Effector memory CD8-positive, alpha-beta T cell (primary cell): ENCODE measurements around the gene NELL1.

Experiments used
- ATAC-seq: fragments of 150-1000 bp; cut with Tn5 transposase; replicated peaks from 2 replicates; pipeline ENCODE4 v1.10.0; 2021; ENCODE audit warnings: mild to moderate bottlenecking, moderate library complexity
- DNase-seq, 3 experiments: peaks; one replicate each; pipeline ENCODE4 v3.0.0; 2021
- H3K27ac Mint-ChIP-seq, 2 donors: one replicate each; pipeline ENCODE4 v1.8.0; 2022; ENCODE audit warnings: mild to moderate bottlenecking in 2 of 2, mixed read lengths in 2 of 2, moderate library complexity in 2 of 2
- H3K27me3 Mint-ChIP-seq, 2 donors: one replicate each; pipeline ENCODE4 v1.8.0; 2022; ENCODE audit warnings: mixed read lengths in 2 of 2
- H3K36me3 Mint-ChIP-seq: one replicate; pipeline ENCODE4 v1.8.0; 2022; ENCODE audit warnings: mild to moderate bottlenecking, moderate library complexity, mixed read lengths; ENCODE audit not compliant: insufficient read depth
- H3K4me1 Mint-ChIP-seq, 2 donors: one replicate each; pipeline ENCODE4 v1.8.0; 2022; ENCODE audit warnings: low read depth in 2 of 2, mixed read lengths in 2 of 2
- H3K4me3 Mint-ChIP-seq, 2 donors: one replicate each; pipeline ENCODE4 v1.8.0; 2022; ENCODE audit warnings: mild to moderate bottlenecking in 2 of 2, mixed read lengths in 2 of 2, moderate library complexity in 2 of 2
- H3K9me3 Mint-ChIP-seq, 2 donors: one replicate each; pipeline ENCODE4 v1.8.0; 2022; ENCODE audit warnings: mixed read lengths in 2 of 2

The NELL1 gene

GRCh38 chr11:21492931-21493330 lies 823.5 kb downstream of the NELL1 start:
- no peaks in the 10 kb centered on the region for H3K27me3 Mint-ChIP-seq
- H3K27ac Mint-ChIP-seq, result no peak overlapping the region
- H3K36me3 Mint-ChIP-seq, result no peaks in the 10 kb centered on the region
- no peaks in the 10 kb centered on the region for H3K4me1 Mint-ChIP-seq
- DNase-seq (no peak), ATAC-seq (no peak)
- no peak overlapping the region for H3K4me3 Mint-ChIP-seq
- peaks cover 8 to 15% of the 10 kb centered on the region in 2 donors for H3K9me3 Mint-ChIP-seq

GRCh38 chr11:21494946-21495345 lies 825.6 kb downstream of the NELL1 start:
- no peaks in the 10 kb centered on the region for H3K4me1 Mint-ChIP-seq
- ATAC-seq (no peak), DNase-seq (no peak)
- H3K27me3 Mint-ChIP-seq, result no peaks in the 10 kb centered on the region
- peaks cover 6 to 9% of the 10 kb centered on the region in 2 donors for H3K9me3 Mint-ChIP-seq
- H3K36me3 Mint-ChIP-seq, result no peaks in the 10 kb centered on the region
- H3K27ac Mint-ChIP-seq, result no peak overlapping the region
- H3K4me3 Mint-ChIP-seq, result no peak overlapping the region

- no peak overlapping the region for H3K27ac Mint-ChIP-seq
- no peak for ATAC-seq
- H3K9me3 Mint-ChIP-seq, result peaks cover 6 to 7% of the 10 kb centered on the region in 2 donors
- no peaks in the 10 kb centered on the region for H3K27me3 Mint-ChIP-seq
- H3K4me1 Mint-ChIP-seq, result no peaks in the 10 kb centered on the region
- H3K4me3 Mint-ChIP-seq, result no peak overlapping the region
- no peaks in the 10 kb centered on the region for H3K36me3 Mint-ChIP-seq
- DNase-seq, result no peak
Measured at GRCh38 chr11:21495879-21496278, 826.5 kb downstream of the NELL1 start.

- Mint-ChIP-seq H3K27me3 (no peaks in the 10 kb centered on the region), H3K9me3 (peaks cover 6 to 14% of the 10 kb centered on the region in 2 donors), H3K27ac (no peak overlapping the region), H3K4me3 (no peak overlapping the region), H3K4me1 (no peaks in the 10 kb centered on the region), H3K36me3 (no peaks in the 10 kb centered on the region)
- no peak for ATAC-seq
- no peak for DNase-seq
Measured at GRCh38 chr11:21501245-21501644, 831.9 kb downstream of the NELL1 start.

GRCh38 chr11:21505070-21505469 lies 835.7 kb downstream of the NELL1 start:
- Mint-ChIP-seq H3K4me3 (no peak overlapping the region), H3K36me3 (no peaks in the 10 kb centered on the region), H3K27me3 (no peaks in the 10 kb centered on the region), H3K27ac (no peak overlapping the region), H3K4me1 (no peaks in the 10 kb centered on the region), H3K9me3 (peaks cover 6 to 7% of the 10 kb centered on the region in 2 donors)
- ATAC-seq (no peak), DNase-seq (no peak)

GRCh38 chr11:21511835-21512440 lies 842.6 kb downstream of the NELL1 start:
- Mint-ChIP-seq H3K9me3 (peaks cover 0 to 5% of the 10 kb centered on the region in 2 donors), H3K27ac (no peak overlapping the region), H3K4me1 (no peaks in the 10 kb centered on the region), H3K4me3 (no peak overlapping the region), H3K36me3 (no peaks in the 10 kb centered on the region), H3K27me3 (no peaks in the 10 kb centered on the region)
- ATAC-seq (no peak), DNase-seq (no peak)

GRCh38 chr11:21514316-21514715 lies 844.9 kb downstream of the NELL1 start:
- no peaks in the 10 kb centered on the region for H3K4me1 Mint-ChIP-seq
- no peaks in the 10 kb centered on the region for H3K36me3 Mint-ChIP-seq
- H3K27me3 Mint-ChIP-seq, result no peaks in the 10 kb centered on the region
- H3K27ac Mint-ChIP-seq, result no peak overlapping the region
- peaks cover 0 to 6% of the 10 kb centered on the region in 2 donors for H3K9me3 Mint-ChIP-seq
- ATAC-seq (no peak), DNase-seq (no peak)
- no peak overlapping the region for H3K4me3 Mint-ChIP-seq

GRCh38 chr11:21520244-21520643 lies 850.9 kb downstream of the NELL1 start:
- no peak overlapping the region for H3K27ac Mint-ChIP-seq
- ATAC-seq, result no peak
- H3K4me3 Mint-ChIP-seq, result no peak overlapping the region

GRCh38 chr11:21529187-21529586 lies 859.8 kb downstream of the NELL1 start:
- H3K9me3 Mint-ChIP-seq, result peaks cover 6 to 17% of the 10 kb centered on the region in 2 donors
- H3K4me1 Mint-ChIP-seq, result no peaks in the 10 kb centered on the region
- H3K27ac Mint-ChIP-seq, result no peak overlapping the region
- ATAC-seq (no peak), DNase-seq (no peak)
- no peaks in the 10 kb centered on the region for H3K27me3 Mint-ChIP-seq
- H3K4me3 Mint-ChIP-seq, result no peak overlapping the region
- H3K36me3 Mint-ChIP-seq, result no peaks in the 10 kb centered on the region

More at GRCh38 chr11:21520244-21520643, 850.9 kb downstream of the NELL1 start:
- no peaks in the 10 kb centered on the region for H3K27me3 Mint-ChIP-seq
- peaks cover 0 to 10% of the 10 kb centered on the region in 2 donors for H3K9me3 Mint-ChIP-seq
- no peaks in the 10 kb centered on the region for H3K36me3 Mint-ChIP-seq
- DNase-seq, result no peak
- H3K4me1 Mint-ChIP-seq, result no peaks in the 10 kb centered on the region

- ATAC-seq, result no peak
- Mint-ChIP-seq H3K27me3 (no peaks in the 10 kb centered on the region), H3K9me3 (peaks cover 0 to 8% of the 10 kb centered on the region in 2 donors), H3K36me3 (no peaks in the 10 kb centered on the region), H3K4me1 (no peaks in the 10 kb centered on the region), H3K27ac (no peak overlapping the region), H3K4me3 (no peak overlapping the region)
- no peak for DNase-seq
Measured at GRCh38 chr11:21534288-21534687, 864.9 kb downstream of the NELL1 start.

GRCh38 chr11:21537980-21538379 lies 868.6 kb downstream of the NELL1 start:
- Mint-ChIP-seq H3K4me1 (no peaks in the 10 kb centered on the region), H3K27me3 (no peaks in the 10 kb centered on the region), H3K27ac (no peak overlapping the region), H3K4me3 (no peak overlapping the region), H3K36me3 (no peaks in the 10 kb centered on the region), H3K9me3 (peaks cover 6 to 23% of the 10 kb centered on the region in 2 donors)
- ATAC-seq (no peak), DNase-seq (no peak)

GRCh38 chr11:21541187-21541751 lies 871.9 kb downstream of the NELL1 start:
- DNase-seq (no peak), ATAC-seq (no peak)
- Mint-ChIP-seq H3K36me3 (peaks cover 2% of the 10 kb centered on the region), H3K4me1 (no peaks in the 10 kb centered on the region), H3K27me3 (no peaks in the 10 kb centered on the region), H3K9me3 (peaks cover 7 to 29% of the 10 kb centered on the region in 2 donors), H3K27ac (no peak overlapping the region), H3K4me3 (no peak overlapping the region)

GRCh38 chr11:21543901-21544300 lies 874.5 kb downstream of the NELL1 start:
- H3K9me3 Mint-ChIP-seq, result peaks cover 9 to 35% of the 10 kb centered on the region in 2 donors
- ATAC-seq (no peak), DNase-seq (no peak)
- H3K27me3 Mint-ChIP-seq, result no peaks in the 10 kb centered on the region
- no peak overlapping the region for H3K4me3 Mint-ChIP-seq
- H3K36me3 Mint-ChIP-seq, result peaks cover 2% of the 10 kb centered on the region
- no peak overlapping the region for H3K27ac Mint-ChIP-seq
- no peaks in the 10 kb centered on the region for H3K4me1 Mint-ChIP-seq

GRCh38 chr11:21545699-21546098 lies 876.3 kb downstream of the NELL1 start:
- Mint-ChIP-seq H3K27ac (no peak overlapping the region), H3K4me1 (no peaks in the 10 kb centered on the region), H3K4me3 (no peak overlapping the region), H3K9me3 (peaks cover 5 to 27% of the 10 kb centered on the region in 2 donors), H3K27me3 (no peaks in the 10 kb centered on the region), H3K36me3 (peaks cover 2% of the 10 kb centered on the region)
- no peak for ATAC-seq
- no peak for DNase-seq
